ENCODE measurements around the gene GNPTAB. TPM values are rescaled to one million over a fixed set of nuclear protein-coding genes. Genes with fewer than 3 reads are reported as not detected.
A peak's percentile ranks its signal among the peaks of the same experiment; 100 is the strongest.
"Not testable (repeated sequence)": the region's sequence is repeated elsewhere in the genome, so short reads cannot be mapped to it uniquely, and the experiment has no call there.

Gene GNPTAB
- 16.5 and 18.0 TPM in 2 replicates for total RNA-seq (2014; rRNA removed)
- polyA plus RNA-seq (2012): 7.3 TPM

- DNase-seq (ENCODE audit: low read depth): peak; percentile 88
Observed at GRCh38 chr12:101830367-101831325, at the start of gene GNPTAB. Gene GNPTAB, minus strand, starts transcription at chr12:101830959. Its CDS starts 284 bp downstream, at chr12:101830675.

GRCh38 chr12:101878243-101878821 lies 47.6 kb upstream of the GNPTAB start:
- no peak for DNase-seq (ENCODE audit: low read depth)

GRCh38 chr12:101877806-101878242 lies 47.1 kb upstream of the GNPTAB start:
- peak; percentile 25 for DNase-seq (ENCODE audit: low read depth)

- DNase-seq (ENCODE audit: low read depth): peak; percentile 85
Observed at GRCh38 chr12:101876861-101877805, 46.4 kb upstream of the GNPTAB start, which contains the start of gene DRAM1. Gene DRAM1, plus strand, starts transcription at chr12:101877580. Its CDS starts 210 bp downstream, at chr12:101877790.

- peak; percentile 14 for DNase-seq (ENCODE audit: low read depth)
Observed at GRCh38 chr12:101876322-101876860, 45.6 kb upstream of the GNPTAB start.

- no peak for DNase-seq (ENCODE audit: low read depth)
Observed at GRCh38 chr12:101875162-101875561, 44.4 kb upstream of the GNPTAB start.

- no peak for DNase-seq (ENCODE audit: low read depth)
Observed at GRCh38 chr12:101870925-101871324, 40.2 kb upstream of the GNPTAB start.

GRCh38 chr12:101867619-101868018 lies 36.9 kb upstream of the GNPTAB start:
- not testable (repeated sequence) for DNase-seq (ENCODE audit: low read depth)

- no peak for DNase-seq (ENCODE audit: low read depth)
Observed at GRCh38 chr12:101866615-101867373, 36.0 kb upstream of the GNPTAB start.

GRCh38 chr12:101863981-101864380 lies 33.2 kb upstream of the GNPTAB start:
- no peak for DNase-seq (ENCODE audit: low read depth)

- DNase-seq (ENCODE audit: low read depth): no peak
Observed at GRCh38 chr12:101862245-101862644, 31.5 kb upstream of the GNPTAB start.

GRCh38 chr12:101861688-101862087 lies 30.9 kb upstream of the GNPTAB start:
- not testable (repeated sequence) for DNase-seq (ENCODE audit: low read depth)

- no peak for DNase-seq (ENCODE audit: low read depth)
Observed at GRCh38 chr12:101859664-101860607, 29.2 kb upstream of the GNPTAB start.

GRCh38 chr12:101858361-101858760 lies 27.6 kb upstream of the GNPTAB start:
- DNase-seq (ENCODE audit: low read depth): no peak

GRCh38 chr12:101857043-101857558 lies 26.3 kb upstream of the GNPTAB start:
- peak; percentile 85 for DNase-seq (ENCODE audit: low read depth)

- DNase-seq (ENCODE audit: low read depth): not testable (repeated sequence)
Observed at GRCh38 chr12:101856614-101857013, 25.9 kb upstream of the GNPTAB start.

- no peak for DNase-seq (ENCODE audit: low read depth)
Observed at GRCh38 chr12:101855976-101856375, 25.2 kb upstream of the GNPTAB start.

GRCh38 chr12:101855364-101855884 lies 24.7 kb upstream of the GNPTAB start:
- no peak for DNase-seq (ENCODE audit: low read depth)

GRCh38 chr12:101854747-101855146 lies 24.0 kb upstream of the GNPTAB start:
- DNase-seq (ENCODE audit: low read depth): no peak
